HepG2 (cell line): Measurements from ENCODE around the gene SPNS2. TPM values are rescaled to one million over a fixed set of nuclear protein-coding genes. Genes with fewer than 3 reads are reported as not detected.

Experiments
- ATAC-seq: fragments of 200-7000 bp; cut with Tn5 transposase; 3 replicates; pipeline ENCODE4 v1.9.1; 2020; ENCODE audit warnings: mild to moderate bottlenecking, moderate library complexity
- BruUV-seq: library from RNA; stranded (reverse); fragments of 400-500 nt; replicated peaks from 2 replicates; lab custom pipeline; 2021; lab: Mats Ljungman, UMichigan
- CTCF ChIA-PET: fragments of 300-600 bp; formaldehyde crosslinking; extraction: SDS; loops from one replicate; lab custom pipeline; 2021; ENCODE audit warnings: low total read pairs, inconsistent platforms, low intra/inter-chr PET ratio; lab: Yijun Ruan, JAX
- POLR2A ChIA-PET: fragments of 350-600 bp; sonication (Branson Sonifier 250); formaldehyde crosslinking; loops from one replicate; lab custom pipeline; 2020; ENCODE audit warnings: antibody characterized with exemption, inconsistent platforms; lab: Yijun Ruan, JAX
- DNase-seq: peaks from one replicate; pipeline ENCODE4 v3.0.0-alpha.2; 2015; ENCODE audit warnings: low spot score
- FAIRE-seq: peaks from 3 replicates; lab custom pipeline; 2011; peaks lifted over from hg19 to GRCh38; lab: Jason Lieb, UNC
- H2AFZ ChIP-seq: one replicate; pipeline ENCODE4 v1.6.1; 2011; ENCODE audit warnings: low read length, inconsistent platforms
- H3K27ac ChIP-seq: fragments of 300-600 bp; 3 replicates; pipeline ENCODE4 v1.8.0; 2011; ENCODE audit warnings: mixed run types, mild to moderate bottlenecking, mixed read lengths, low read length, inconsistent platforms; ENCODE audit not compliant: insufficient read depth; ENCODE audit errors: extremely low read length
- H3K27me3 ChIP-seq, 2 experiments: fragments of 200-600 bp in 1 of 2; 2 replicates in 1 of 2; 3 replicates in 1 of 2; pipeline versions ENCODE4 v1.6.0 to v1.8.0; 2011; ENCODE audit warnings: low read length in 2 of 2, mild to moderate bottlenecking in 2 of 2, moderate library complexity in 2 of 2, inconsistent platforms in 1 of 2; ENCODE audit not compliant: insufficient read depth in 2 of 2, control insufficient read depth in 1 of 2
- H3K36me3 ChIP-seq, 2 experiments: fragments of 200-600 bp in 1 of 2; replicated peaks in 1 of 2; 2 replicates in 1 of 2; 3 replicates in 1 of 2; pipeline versions ENCODE4 v1.5.1 to v1.8.0; 2011; ENCODE audit warnings: low read length in 2 of 2, inconsistent platforms in 1 of 2; ENCODE audit not compliant: insufficient read depth in 2 of 2, control insufficient read depth in 1 of 2
- H3K4me1 ChIP-seq: 2 replicates; pipeline ENCODE4 v1.5.1; 2012; ENCODE audit warnings: low read length, inconsistent platforms; ENCODE audit not compliant: insufficient read depth
- H3K4me2 ChIP-seq: 2 replicates; pipeline ENCODE4 v1.6.0; 2011; ENCODE audit warnings: low read depth, low read length, inconsistent platforms
- H3K4me3 ChIP-seq, 3 experiments: fragments of 200-600 bp in 1 of 3; sonication (generic), shearing (Covaris generic) in 1 of 3; replicated peaks in 1 of 3; 2 replicates each; pipeline ENCODE4 v1.5.1; 2011 to 2016; ENCODE audit warnings: low read length in 3 of 3, inconsistent platforms in 2 of 3, low read depth in 2 of 3, mild to moderate bottlenecking in 2 of 3, control low read depth in 1 of 3, mixed read lengths in 1 of 3; ENCODE audit not compliant: insufficient read depth in 1 of 3
- H3K79me2 ChIP-seq: one replicate; pipeline ENCODE4 v1.6.1; 2011; ENCODE audit warnings: low read length, inconsistent platforms; ENCODE audit not compliant: insufficient read depth
- H3K9ac ChIP-seq: 2 replicates; pipeline ENCODE4 v1.6.0; 2011; ENCODE audit warnings: mild to moderate bottlenecking, low read depth, low read length, inconsistent platforms; ENCODE audit not compliant: insufficient read depth
- H3K9me3 ChIP-seq: 2 replicates; pipeline ENCODE4 v1.5.1; 2012; ENCODE audit warnings: mild to moderate bottlenecking, low read length
- H4K20me1 ChIP-seq: 2 replicates; pipeline ENCODE4 v1.6.0; 2011; ENCODE audit warnings: inconsistent platforms, mild to moderate bottlenecking, low read length, moderate library complexity; ENCODE audit not compliant: insufficient read depth
- ATF6 ChIP-seq: sonication (generic); formaldehyde crosslinking; conservative IDR thresholded peaks from 2 replicates; pipeline ENCODE4 v1.4.0; 2020; ENCODE audit warnings: missing genetic modification reagents
- ATF7 ChIP-seq, 2 experiments: fragments of 450-650 bp in 1 of 2; sonication (generic) in 1 of 2; formaldehyde crosslinking in 1 of 2; IDR thresholded peaks; 2 replicates each; pipeline versions ENCODE4 v1.4.0 to v1.6.1; 2016 to 2020; ENCODE audit warnings: antibody characterized with exemption in 1 of 2, mild to moderate bottlenecking in 1 of 2, missing genetic modification reagents in 1 of 2
- DBP ChIP-seq: sonication (generic); formaldehyde crosslinking; IDR thresholded peaks from 2 replicates; pipeline ENCODE4 v1.4.0; 2020; ENCODE audit warnings: missing genetic modification reagents; ENCODE audit errors: not compliant biosample characterization
- FOXM1 ChIP-seq: sonication (generic); formaldehyde crosslinking; IDR thresholded peaks from 2 replicates; pipeline ENCODE4 v1.5.0; 2020; ENCODE audit warnings: missing genetic modification reagents
- FUBP1 ChIP-seq: sonication (generic); formaldehyde crosslinking; IDR thresholded peaks from 2 replicates; pipeline ENCODE4 v1.5.1; 2020; ENCODE audit warnings: missing genetic modification reagents, mild to moderate bottlenecking, borderline replicate concordance
- PRDM4 ChIP-seq: sonication (generic); formaldehyde crosslinking; IDR thresholded peaks from 2 replicates; pipeline ENCODE4 v1.9.0; 2021; ENCODE audit warnings: missing genetic modification reagents, borderline replicate concordance
- RBAK ChIP-seq: sonication (generic); formaldehyde crosslinking; IDR thresholded peaks from 2 replicates; pipeline ENCODE4 v1.5.1; 2020; ENCODE audit warnings: mild to moderate bottlenecking, missing genetic modification reagents
- SCMH1 ChIP-seq: sonication (generic); formaldehyde crosslinking; IDR thresholded peaks from 2 replicates; pipeline ENCODE4 v1.9.0; 2021; ENCODE audit warnings: missing genetic modification reagents, mild to moderate bottlenecking, borderline replicate concordance
- SRF ChIP-seq: IDR thresholded peaks from 2 replicates; pipeline ENCODE4 v1.6.1; 2011; ENCODE audit warnings: mild to moderate bottlenecking, low read depth, low read length, moderate library complexity
- SRY ChIP-seq: sonication (generic); formaldehyde crosslinking; IDR thresholded peaks from 2 replicates; pipeline ENCODE4 v1.8.0; 2022; ENCODE audit warnings: mild to moderate bottlenecking, missing genetic modification reagents
- ZC3H4 ChIP-seq: sonication (generic); formaldehyde crosslinking; IDR thresholded peaks from 2 replicates; pipeline ENCODE4 v1.4.0; 2020; ENCODE audit warnings: missing genetic modification reagents, borderline replicate concordance
- ZNF501 ChIP-seq: sonication (generic); formaldehyde crosslinking; IDR thresholded peaks from 2 replicates; pipeline ENCODE4 v1.5.1; 2020; ENCODE audit warnings: mild to moderate bottlenecking, moderate library complexity, missing genetic modification reagents
- ZNF546 ChIP-seq: sonication (generic); formaldehyde crosslinking; conservative IDR thresholded peaks from 2 replicates; pipeline ENCODE4 v1.8.1; 2023; ENCODE audit warnings: mild to moderate bottlenecking, missing genetic modification reagents
- ZNF550 ChIP-seq: sonication (generic); formaldehyde crosslinking; IDR thresholded peaks from 2 replicates; pipeline ENCODE4 v1.4.0; 2020; ENCODE audit warnings: mild to moderate bottlenecking, missing genetic modification reagents, borderline replicate concordance
- ZNF775 ChIP-seq: sonication (generic); formaldehyde crosslinking; IDR thresholded peaks from 2 replicates; pipeline ENCODE4 v1.4.0; 2020; ENCODE audit warnings: missing genetic modification reagents, mild to moderate bottlenecking, moderate library complexity, borderline replicate concordance
- WGBS: methylation state at CpG from one replicate; pipeline ENCODE4 v1.1.6; 2017; ENCODE audit warnings: low lambda C conversion rate; 5-methylcytosine and 5-hydroxymethylcytosine counted together
- in situ Hi-C: cut with HindIII; loops from 2 replicates; pipeline ENCODE4 v1.10.0; 2017; ENCODE audit warnings: low pct_unique_long_range_greater_than_20kb; ENCODE audit not compliant: extremely low pct_ligation_motif_present
- intact Hi-C: fragments of 100-400 bp; cut with micrococcal nuclease; formaldehyde crosslinking; loops from one replicate; pipeline ENCODE4 v1.10.0; 2022; ENCODE audit not compliant: unreplicated experiment
- polyA plus RNA-seq, 8 experiments: library from polyadenylated mRNA; depleted of rRNA in 3 of 8; stranded (reverse) in 7 of 8; unstranded in 1 of 8; fragments of >200 nt; fragmentation: Illumina TruSeq in 4 of 8; extraction: Trizol in 4 of 8; gene quantifications; 2 replicates each; pipeline versions ENCODE4 v1.2.1 to v1.2.3, GENCODE V29; 2011 to 2016; ENCODE audit warnings: low read depth in 4 of 8, missing spikeins in 1 of 8, mixed read lengths in 1 of 8; ENCODE audit not compliant: insufficient read depth in 1 of 8
- total RNA-seq, 5 experiments: library from RNA; depleted of rRNA; stranded (reverse); fragments of >200 nt; fragmentation: Illumina TruSeq; extraction: Trizol; gene quantifications; 2 replicates each; pipeline ENCODE4 v1.2.3, GENCODE V29; 2016; ENCODE audit warnings: low read depth in 1 of 5

Gene SPNS2
- total and polyA plus RNA-seq, 2 of the 13 experiments (the other 11 are each of a cell fraction or from before 2014, with no cell fraction given): 0.01 TPM; not detected in 1

- H3K9ac ChIP-seq: no peak overlapping the region
- H4K20me1 ChIP-seq: no peaks in the 10 kb centered on the region
- no peak overlapping the region for H3K27ac ChIP-seq
- ChIA-PET CTCF (no interaction called here), POLR2A (no interaction called here)
- intact Hi-C loops: no loop called here
- H3K9me3 ChIP-seq: no peaks in the 10 kb centered on the region
- DNase-seq (no peak), ATAC-seq (no peak), FAIRE-seq (no peak)
- peaks cover 4 to 18% of the 10 kb centered on the region in 2 experiments; a peak in 4 of 5 replicates for H3K27me3 ChIP-seq
- H2AFZ ChIP-seq: no peak overlapping the region
- H3K79me2 ChIP-seq: no peaks in the 10 kb centered on the region
- H3K4me1 ChIP-seq: no peaks in the 10 kb centered on the region
- in situ Hi-C loops: no loop called here
- TF ChIP-seq RBAK (no peak), ZNF775 (no peak), ATF7 (IDR thresholded peaks at IDR 0.05) (no peak), ATF7 (CRISPR knock-in tag; IDR thresholded peaks at IDR 0.05) (no peak), ZC3H4 (no peak), SCMH1 (no peak), SRF (no peak), ATF6 (CRISPR knock-in tag) (no peak), ZNF550 (CRISPR knock-in tag) (no peak), FUBP1 (CRISPR knock-in tag) (no peak), ZNF501 (no peak), SRY (CRISPR knock-in tag) (no peak), PRDM4 (no peak), ZNF546 (CRISPR knock-in tag) (no peak), FOXM1 (no peak), DBP (no peak)
- no peak overlapping the region for H3K4me3 ChIP-seq
- WGBS: 35% methylated on average over 6 of the region's 7 CpGs
- no peak overlapping the region for H3K4me2 ChIP-seq
- no peaks in the 10 kb centered on the region for H3K36me3 ChIP-seq
- no TSS peak for BruUV-seq
These were observed 8.0 kb upstream of the SPNS2 start for GRCh38 chr17:4490637-4491061.
